B cell (primary cell): ENCODE data around the gene NKX3-2. TPM values are rescaled to one million over a fixed set of nuclear protein-coding genes. Genes with fewer than 3 reads are reported as not detected.

Experiments used
- ATAC-seq: fragments of 200-7000 bp; cut with Tn5 transposase; one replicate; pipeline ENCODE4 v1.10.0; 2021; ENCODE audit warnings: low read depth, mild to moderate bottlenecking, moderate number of reproducible peaks, moderate library complexity
- CTCF ChIA-PET: fragments of 350-600 bp; sonication (Branson Sonifier 250); formaldehyde crosslinking; loops from one replicate; lab custom pipeline; 2021; ENCODE audit warnings: antibody characterized with exemption, inconsistent platforms; lab: Charles Lee
- POLR2A ChIA-PET: fragments of 350-600 bp; sonication (Branson Sonifier 250); formaldehyde crosslinking; loops from one replicate; lab custom pipeline; 2021; ENCODE audit warnings: antibody characterized with exemption; lab: Charles Lee
- DNase-seq: peaks from one replicate; pipeline ENCODE4 v3.0.0; 2013
- H2AFZ ChIP-seq: 2 replicates; pipeline ENCODE4 v1.6.1; 2012; ENCODE audit warnings: mild to moderate bottlenecking, low read depth, low read length; ENCODE audit not compliant: insufficient read depth, poor library complexity, severe bottlenecking
- H3K27ac ChIP-seq, 2 donors: 1 replicate in 1 of 2; 2 replicates in 1 of 2; pipeline ENCODE4 v1.5.1; 2012 to 2013; ENCODE audit warnings: low read length in 2 of 2, mild to moderate bottlenecking in 2 of 2, moderate library complexity in 1 of 2
- H3K27me3 ChIP-seq, 4 experiments: fragments of 200-600 bp in 1 of 4; sonication (generic) in 1 of 4; replicated peaks in 1 of 4; 1 replicate in 2 of 4; 2 replicates in 2 of 4; pipeline versions ENCODE4 v1.6.1 to v1.7.0; 2013 to 2016; ENCODE audit warnings: low read length in 3 of 4, mild to moderate bottlenecking in 2 of 4, mixed read lengths in 1 of 4, moderate library complexity in 1 of 4; ENCODE audit not compliant: insufficient read depth in 4 of 4, control insufficient read depth in 3 of 4; ENCODE audit errors: control extremely low read depth in 1 of 4
- H3K36me3 ChIP-seq, 2 experiments: replicated peaks in 1 of 2; 1 replicate in 1 of 2; 2 replicates in 1 of 2; pipeline versions ENCODE4 v1.6.1 to v1.7.1; 2013; ENCODE audit warnings: low read length in 1 of 2; ENCODE audit not compliant: insufficient read depth in 2 of 2, control insufficient read depth in 1 of 2; ENCODE audit errors: control extremely low read depth in 1 of 2, extremely low read depth in 1 of 2
- H3K4me1 ChIP-seq, 2 donors: fragments of 200-600 bp in 1 of 2; sonication (generic) in 1 of 2; 1 replicate in 1 of 2; 2 replicates in 1 of 2; pipeline versions ENCODE4 v1.5.1 to v1.6.1; 2013 to 2017; ENCODE audit warnings: low read length in 2 of 2; ENCODE audit not compliant: control insufficient read depth in 2 of 2, insufficient read depth in 2 of 2
- H3K4me2 ChIP-seq: replicated peaks from 2 replicates; pipeline ENCODE3; 2012; ENCODE audit warnings: mild to moderate bottlenecking, low read depth, low read length; ENCODE audit not compliant: poor library complexity, severe bottlenecking
- H3K4me3 ChIP-seq, 5 experiments: fragments of 200-600 bp in 1 of 5; sonication (generic) in 1 of 5; 1 replicate in 3 of 5; 2 replicates in 2 of 5; pipeline versions ENCODE4 v1.5.1 to v1.7.0; 2011 to 2016; ENCODE audit warnings: low read length in 4 of 5, mild to moderate bottlenecking in 4 of 5, low read depth in 2 of 5, control low read depth in 1 of 5, moderate library complexity in 1 of 5; ENCODE audit not compliant: insufficient read depth in 1 of 5; ENCODE audit errors: control extremely low read depth in 1 of 5, extremely low read depth in 1 of 5
- H3K79me2 ChIP-seq: fragments of 200-600 bp; sonication (generic); one replicate; pipeline ENCODE4 v1.6.0; 2016; ENCODE audit warnings: low read length; ENCODE audit not compliant: control insufficient read depth, insufficient read depth
- H3K9ac ChIP-seq: fragments of 200-600 bp; sonication (generic); 2 replicates; pipeline ENCODE4 v1.6.1; 2017; ENCODE audit warnings: mild to moderate bottlenecking, low read length, moderate library complexity
- H3K9me3 ChIP-seq, 3 donors: one replicate each; pipeline versions ENCODE4 v1.6.1 to v1.7.1; 2013; ENCODE audit warnings: low read length in 2 of 3; ENCODE audit not compliant: control insufficient read depth in 2 of 3, insufficient read depth in 1 of 3; ENCODE audit errors: control extremely low read depth in 1 of 3
- H4K20me1 ChIP-seq: 2 replicates; pipeline ENCODE4 v1.6.0; 2012; ENCODE audit warnings: mild to moderate bottlenecking, low read length; ENCODE audit not compliant: insufficient read depth, control insufficient read depth, poor library complexity, severe bottlenecking
- H3K27ac Mint-ChIP-seq: one replicate; pipeline ENCODE4 v1.8.0; 2021; ENCODE audit warnings: mixed read lengths
- H3K27me3 Mint-ChIP-seq: one replicate; pipeline ENCODE4 v1.8.0; 2021; ENCODE audit warnings: mixed read lengths
- H3K4me1 Mint-ChIP-seq: one replicate; pipeline ENCODE4 v1.8.0; 2021; ENCODE audit warnings: mixed read lengths
- H3K4me3 Mint-ChIP-seq: one replicate; pipeline ENCODE4 v1.8.0; 2021; ENCODE audit warnings: mixed read lengths
- H3K9me3 Mint-ChIP-seq: one replicate; pipeline ENCODE4 v1.8.0; 2022; ENCODE audit warnings: mixed read lengths; ENCODE audit not compliant: insufficient read depth
- CTCF ChIP-seq: fragments of 200-600 bp; IDR thresholded peaks from one replicate; pipeline ENCODE4 v1.8.0; 2022; ENCODE audit warnings: antibody characterized with exemption, mild to moderate bottlenecking
- EZH2 ChIP-seq: IDR thresholded peaks from 2 replicates; pipeline ENCODE4 v1.6.1; 2012; ENCODE audit warnings: borderline replicate concordance, low read depth, mild to moderate bottlenecking, moderate library complexity, low read length; ENCODE audit not compliant: insufficient read depth, poor library complexity, severe bottlenecking
- WGBS: methylation state at CpG from one replicate; pipeline ENCODE4 v1.1.5; 2013; ENCODE audit warnings: missing lambda C conversion rate; ENCODE audit not compliant: insufficient coverage; 5-methylcytosine and 5-hydroxymethylcytosine counted together
- intact Hi-C: fragments of 100-400 bp; cut with micrococcal nuclease; formaldehyde crosslinking; loops from one replicate; pipeline ENCODE4 v1.10.0; 2022
- polyA plus RNA-seq: library from polyadenylated mRNA; depleted of rRNA; stranded (reverse); fragments of >200 nt; gene quantifications from 2 replicates; pipeline ENCODE4 v1.2.3, GENCODE V29; 2012
- total RNA-seq, 2 donors: library from RNA; stranded (reverse); fragments of 120-200 nt in 1 of 2; gene quantifications; 1 replicate in 1 of 2; 2 replicates in 1 of 2; pipeline versions ENCODE4 v1.2.3 to v1.2.4, GENCODE V29; 2013 to 2022

The NKX3-2 gene
- total and polyA plus RNA-seq, 2 donors (not counting 1 experiment from before 2014, with no cell fraction given), result not detected

GRCh38 chr4:13514722-13515121, 29.6 kb downstream of the NKX3-2 start:
- Histone ChIP-seq H2AFZ (no peak overlapping the region), H3K27ac (no peak overlapping the region), H3K4me1 (no peaks in the 10 kb centered on the region), H3K79me2 (no peaks in the 10 kb centered on the region), H4K20me1 (no peaks in the 10 kb centered on the region), H3K36me3 (no peaks in the 10 kb centered on the region), H3K4me3 (no peak overlapping the region), H3K9me3 (peaks cover 0 to 2% (median under 1%) of the 10 kb centered on the region in 3 donors), H3K27me3 (peaks cover 0 to 30% (median 6%) of the 10 kb centered on the region in 4 experiments), H3K9ac (no peak overlapping the region), H3K4me2 (no peak overlapping the region)
- ATAC-seq (no peak), DNase-seq (no peak)
- POLR2A ChIA-PET, result no interaction called here
- Mint-ChIP-seq H3K9me3 (no peaks in the 10 kb centered on the region), H3K4me3 (no peak overlapping the region), H3K27ac (no peak overlapping the region), H3K4me1 (no peaks in the 10 kb centered on the region), H3K27me3 (peaks cover 58% of the 10 kb centered on the region)
- intact Hi-C loops, result no loop called here
- WGBS, result no CpG with 5 or more reads among the region's 4 CpGs
- CTCF ChIA-PET, result no interaction called here
- TF ChIP-seq CTCF (no peak), EZH2 (no peak)

- H4K20me1 ChIP-seq, result no peaks in the 10 kb centered on the region
- H3K4me2 ChIP-seq, result no peak overlapping the region
- peaks cover 0 to 4% (median 0%) of the 10 kb centered on the region in 3 donors for H3K9me3 ChIP-seq
- peaks cover 0 to 12% (median 5%) of the 10 kb centered on the region in 4 experiments for H3K27me3 ChIP-seq
- no peaks in the 10 kb centered on the region for H3K9me3 Mint-ChIP-seq
- H3K4me3 ChIP-seq, result no peak overlapping the region
- peaks cover 53% of the 10 kb centered on the region for H3K27me3 Mint-ChIP-seq
- H3K4me3 Mint-ChIP-seq, result no peak overlapping the region
- H3K36me3 ChIP-seq, result no peaks in the 10 kb centered on the region
- ChIA-PET CTCF (interaction anchor here (1.4 kb wide), 1 partner anchor 10 kb away, joined by 3 read pairs; no protein-coding TSS in a partner anchor), POLR2A (no interaction called here)
- intact Hi-C loops, result no loop called here
- TF ChIP-seq EZH2, result no peak
- no peak for TF ChIP-seq CTCF
- ATAC-seq (no peak), DNase-seq (no peak)
- no peaks in the 10 kb centered on the region for H3K79me2 ChIP-seq
- no peak overlapping the region for H3K27ac ChIP-seq
- H3K9ac ChIP-seq, result no peak overlapping the region
- no peak overlapping the region for H3K27ac Mint-ChIP-seq
- no peaks in the 10 kb centered on the region for H3K4me1 ChIP-seq
- H3K4me1 Mint-ChIP-seq, result no peaks in the 10 kb centered on the region
- H2AFZ ChIP-seq, result no peak overlapping the region
These were observed 33.2 kb downstream of the NKX3-2 start for GRCh38 chr4:13511101-13511500.
